ENCODE results near the gene ARPP21.

Gene ARPP21

DNA sequence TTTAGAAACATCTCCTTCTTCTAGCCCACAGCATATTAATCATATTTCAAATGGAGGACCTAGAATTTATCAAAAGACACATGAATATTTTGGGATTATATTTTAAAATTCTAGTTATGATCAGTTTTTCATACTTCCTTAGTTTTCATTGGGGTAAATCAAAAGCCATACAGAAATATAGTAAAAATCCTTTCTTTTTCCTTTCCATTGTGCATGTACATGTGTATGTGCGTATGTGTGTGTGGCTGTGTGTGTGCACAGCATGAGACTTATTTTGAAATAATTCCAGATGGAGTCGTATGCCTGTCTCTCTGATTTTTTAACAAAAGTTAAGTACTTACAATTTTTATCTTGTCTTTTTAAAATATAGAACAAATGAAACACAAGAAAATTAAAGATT is 94.5 kb downstream of the ARPP21 start:
- DNase-seq = no peak
- H3K9me3 Mint-ChIP-seq = no peaks in the 10 kb centered on the region
- TF ChIP-seq, protein P1, sequence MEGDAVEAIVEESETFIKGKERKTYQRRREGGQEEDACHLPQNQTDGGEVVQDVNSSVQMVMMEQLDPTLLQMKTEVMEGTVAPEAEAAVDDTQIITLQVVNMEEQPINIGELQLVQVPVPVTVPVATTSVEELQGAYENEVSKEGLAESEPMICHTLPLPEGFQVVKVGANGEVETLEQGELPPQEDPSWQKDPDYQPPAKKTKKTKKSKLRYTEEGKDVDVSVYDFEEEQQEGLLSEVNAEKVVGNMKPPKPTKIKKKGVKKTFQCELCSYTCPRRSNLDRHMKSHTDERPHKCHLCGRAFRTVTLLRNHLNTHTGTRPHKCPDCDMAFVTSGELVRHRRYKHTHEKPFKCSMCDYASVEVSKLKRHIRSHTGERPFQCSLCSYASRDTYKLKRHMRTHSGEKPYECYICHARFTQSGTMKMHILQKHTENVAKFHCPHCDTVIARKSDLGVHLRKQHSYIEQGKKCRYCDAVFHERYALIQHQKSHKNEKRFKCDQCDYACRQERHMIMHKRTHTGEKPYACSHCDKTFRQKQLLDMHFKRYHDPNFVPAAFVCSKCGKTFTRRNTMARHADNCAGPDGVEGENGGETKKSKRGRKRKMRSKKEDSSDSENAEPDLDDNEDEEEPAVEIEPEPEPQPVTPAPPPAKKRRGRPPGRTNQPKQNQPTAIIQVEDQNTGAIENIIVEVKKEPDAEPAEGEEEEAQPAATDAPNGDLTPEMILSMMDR (IDR thresholded peaks at IDR 0.05) = no peak
- no peak overlapping the region for H3K4me3 Mint-ChIP-seq
- no peaks in the 10 kb centered on the region for H3K36me3 Mint-ChIP-seq (ENCODE audit: low read depth)
- H3K27me3 Mint-ChIP-seq (ENCODE audit: low read depth, poor library complexity) = peaks cover 6% of the 10 kb centered on the region
- H3K27ac Mint-ChIP-seq = no peak overlapping the region
- peaks cover 12% of the 10 kb centered on the region for H3K4me1 Mint-ChIP-seq

DNA sequence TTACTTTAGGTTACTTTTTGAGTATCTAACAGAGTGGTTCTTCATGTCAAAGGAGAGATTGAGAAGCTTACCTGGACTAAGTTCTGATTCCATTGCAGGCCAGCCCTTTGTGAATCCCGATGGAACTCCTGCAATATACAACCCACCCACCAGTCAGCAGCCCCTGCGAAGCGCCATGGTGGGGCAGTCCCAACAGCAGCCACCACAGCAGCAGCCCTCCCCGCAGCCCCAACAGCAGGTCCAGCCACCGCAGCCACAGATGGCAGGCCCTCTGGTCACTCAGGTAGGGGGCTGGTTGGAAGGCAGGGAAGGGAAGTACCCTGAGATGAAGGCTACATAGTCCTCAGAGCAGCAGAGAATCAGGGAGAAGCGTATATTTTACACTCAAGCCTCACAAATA is 97.8 kb downstream of the ARPP21 start:
- TF ChIP-seq, protein P1 (IDR thresholded peaks at IDR 0.05) = no peak
- Mint-ChIP-seq H3K4me3 (no peak overlapping the region), H3K27ac (no peak overlapping the region), H3K27me3 (ENCODE audit: low read depth, poor library complexity) (peaks cover 6% of the 10 kb centered on the region), H3K4me1 (peaks cover 27% of the 10 kb centered on the region), H3K36me3 (ENCODE audit: low read depth) (no peaks in the 10 kb centered on the region), H3K9me3 (no peaks in the 10 kb centered on the region)
- DNase-seq = no peak

DNA sequence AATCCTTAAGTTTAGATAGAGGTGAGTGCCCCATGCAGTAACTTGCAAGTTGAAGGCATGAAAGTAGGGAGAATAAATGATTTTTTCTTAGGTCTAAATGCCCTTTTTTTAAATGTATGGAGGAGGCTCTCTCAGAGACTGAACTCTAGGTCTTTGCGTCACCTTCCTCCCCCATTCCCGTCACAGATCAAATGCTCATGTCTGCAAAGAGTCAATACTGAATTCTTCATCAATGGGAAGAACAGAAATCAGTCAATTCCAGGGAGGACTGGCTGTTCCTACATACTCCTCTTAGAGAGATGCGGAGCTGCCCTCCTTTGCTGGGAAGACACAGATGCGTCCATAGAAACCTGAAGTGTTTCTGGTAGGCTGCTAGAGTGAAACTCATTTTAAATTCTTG is 98.2 kb downstream of the ARPP21 start:
- Mint-ChIP-seq H3K4me3 (no peak overlapping the region), H3K4me1 (peaks cover 27% of the 10 kb centered on the region), H3K9me3 (no peaks in the 10 kb centered on the region), H3K27ac (no peak overlapping the region), H3K36me3 (ENCODE audit: low read depth) (no peaks in the 10 kb centered on the region), H3K27me3 (ENCODE audit: low read depth, poor library complexity) (peaks cover 6% of the 10 kb centered on the region)
- DNase-seq = no peak
- TF ChIP-seq, protein P1 (IDR thresholded peaks at IDR 0.05) = no peak

DNA sequence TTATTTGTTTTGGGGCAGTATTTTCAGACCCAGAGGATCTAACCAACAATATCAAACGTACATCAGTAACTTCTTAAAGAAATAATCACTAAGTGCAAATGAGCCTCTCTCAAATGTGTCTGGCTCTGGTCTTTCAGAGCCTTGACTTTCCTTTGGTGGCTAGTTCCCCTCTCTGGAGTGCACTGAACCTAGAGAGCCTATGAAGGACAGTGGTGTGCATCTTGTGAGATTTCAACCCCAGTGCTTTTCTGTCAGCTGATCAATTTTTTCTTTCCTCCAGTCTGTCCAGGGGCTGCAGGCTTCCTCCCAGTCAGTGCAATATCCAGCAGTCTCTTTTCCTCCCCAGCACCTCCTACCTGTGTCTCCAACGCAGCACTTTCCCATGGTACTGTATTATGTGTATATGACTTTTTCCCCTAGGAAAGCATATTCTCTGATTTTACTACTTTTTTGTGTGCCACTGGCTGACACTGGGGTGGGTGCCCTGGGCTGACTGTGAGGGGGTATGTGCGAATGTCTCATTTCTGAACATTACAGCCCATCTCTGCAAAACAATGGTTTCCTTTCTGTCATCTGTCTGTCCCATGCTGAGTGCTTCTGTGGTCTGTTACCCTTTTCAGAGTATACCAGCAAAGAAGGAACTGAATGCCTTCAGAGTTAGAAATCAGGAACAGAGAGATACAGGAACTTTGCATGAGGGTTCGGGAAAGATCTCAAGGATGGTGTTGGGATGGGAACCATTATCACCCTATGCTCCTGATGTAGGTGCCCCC is 98.8 kb downstream of the ARPP21 start:
- Mint-ChIP-seq H3K27me3 (ENCODE audit: low read depth, poor library complexity) (peaks cover 6% of the 10 kb centered on the region), H3K9me3 (no peaks in the 10 kb centered on the region), H3K27ac (no peak overlapping the region)

DNA sequence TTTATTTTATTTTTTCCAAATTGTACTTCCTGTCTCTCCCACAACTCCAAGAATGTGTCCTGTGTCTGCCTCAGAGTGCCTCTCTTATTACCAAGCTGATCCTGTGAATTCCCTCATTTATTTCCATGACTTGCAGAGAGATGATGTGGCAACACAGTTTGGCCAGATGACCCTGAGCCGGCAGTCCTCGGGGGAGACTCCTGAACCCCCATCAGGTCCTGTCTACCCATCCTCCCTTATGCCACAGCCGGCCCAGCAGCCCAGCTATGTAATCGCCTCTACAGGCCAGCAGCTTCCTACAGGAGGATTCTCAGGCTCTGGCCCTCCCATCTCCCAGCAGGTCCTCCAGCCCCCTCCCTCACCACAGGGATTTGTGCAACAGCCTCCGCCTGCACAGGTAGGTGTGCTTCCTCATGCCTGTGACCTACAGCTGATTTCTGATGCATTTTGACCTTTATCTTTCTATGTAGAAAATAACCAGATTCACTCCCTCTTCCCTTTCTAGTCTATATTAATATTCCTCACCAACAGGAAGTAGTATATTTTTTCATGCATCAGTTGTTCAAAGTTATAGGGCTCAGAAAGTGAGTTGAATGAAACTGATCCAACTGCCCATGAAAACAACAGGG is 100.0 kb downstream of the ARPP21 start:
- TF ChIP-seq, protein P1 (IDR thresholded peaks at IDR 0.05) = no peak
- peaks cover 7% of the 10 kb centered on the region for H3K27me3 Mint-ChIP-seq (ENCODE audit: low read depth, poor library complexity)
- peak; percentile 13 for DNase-seq

More for the DNA sequence above, 98.8 kb downstream of the ARPP21 start:
- no peak for DNase-seq
- Mint-ChIP-seq H3K36me3 (ENCODE audit: low read depth) (no peaks in the 10 kb centered on the region), H3K4me3 (no peak overlapping the region), H3K4me1 (peaks cover 27% of the 10 kb centered on the region)
- TF ChIP-seq, protein P1 (IDR thresholded peaks at IDR 0.05) = no peak

More for the DNA sequence above, 100.0 kb downstream of the ARPP21 start:
- Mint-ChIP-seq H3K4me3 (no peak overlapping the region), H3K36me3 (ENCODE audit: low read depth) (no peaks in the 10 kb centered on the region), H3K4me1 (peaks cover 30% of the 10 kb centered on the region), H3K9me3 (no peaks in the 10 kb centered on the region), H3K27ac (peak overlapping the region; percentile 7)

All from nephron progenitor cell (in vitro differentiated cells).